ENCODE data around the gene TREML2.

The TREML2 gene

GRCh38 chr6:41177695-41178094 is 23.3 kb downstream of the TREML2 start:
- DNase-seq (ENCODE audit: extremely low read depth in 1 of 2, low read depth in 1 of 2), result no peak

DNA sequence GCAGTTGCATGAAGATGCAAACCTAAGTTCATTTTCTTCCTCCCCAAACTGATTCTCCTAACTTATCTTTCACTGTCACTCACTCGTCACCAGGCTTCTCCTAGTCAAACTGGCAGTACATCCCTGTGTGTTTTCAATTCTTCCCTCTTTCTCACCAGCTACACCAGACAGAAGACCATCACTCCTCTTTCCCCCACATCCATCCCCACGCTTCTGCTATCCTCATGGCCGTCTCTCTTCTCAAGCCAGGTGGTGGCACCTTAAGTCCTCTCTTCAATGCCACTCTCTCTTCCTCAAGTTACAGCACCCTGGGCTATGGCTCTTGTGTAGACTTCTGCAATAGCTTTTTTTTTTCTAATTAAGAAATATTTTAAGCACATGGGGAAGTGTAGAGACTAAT is 23.7 kb downstream of the TREML2 start:
- no peak for DNase-seq (ENCODE audit: extremely low read depth in 1 of 2, low read depth in 1 of 2)

DNA sequence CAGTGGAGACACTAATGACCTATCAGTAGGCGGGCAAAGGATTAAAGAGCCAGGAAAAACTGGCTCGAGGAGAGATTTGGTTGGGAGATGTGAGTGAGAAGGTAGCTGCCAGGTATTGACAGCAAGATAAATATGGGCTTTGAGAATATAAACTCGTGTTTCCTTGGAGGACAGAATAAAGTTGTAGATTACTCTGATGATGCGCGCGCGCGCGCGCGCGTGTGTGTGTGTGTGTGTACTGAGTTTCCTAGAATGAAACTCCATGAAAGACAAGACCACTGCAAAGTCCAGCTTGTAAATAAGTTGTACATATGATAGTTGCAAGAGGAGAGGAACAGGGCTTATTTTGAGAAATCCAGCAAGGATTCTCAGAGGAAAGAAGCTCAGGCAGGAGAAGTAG is 24.8 kb downstream of the TREML2 start:
- no peak for DNase-seq (ENCODE audit: extremely low read depth in 1 of 2, low read depth in 1 of 2)

DNA sequence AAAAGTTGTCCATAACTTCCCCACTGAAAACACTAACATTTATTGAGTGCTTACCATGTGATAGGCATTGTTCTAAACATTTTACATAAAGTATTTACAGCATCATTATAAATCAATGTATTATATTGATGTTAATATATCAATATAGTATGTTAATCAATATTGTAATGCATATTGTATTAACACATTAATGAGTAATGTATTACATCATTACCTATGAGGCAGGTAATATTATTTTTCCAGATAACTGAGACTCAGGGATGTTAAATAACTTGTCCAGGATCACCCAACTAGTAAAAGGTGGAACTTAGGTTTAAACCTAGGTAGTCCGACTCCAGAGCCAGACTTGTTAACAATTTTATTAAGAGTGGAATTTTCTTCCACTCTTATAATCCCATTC is 25.9 kb downstream of the TREML2 start:
- DNase-seq (ENCODE audit: extremely low read depth in 1 of 2, low read depth in 1 of 2), result no peak

DNA sequence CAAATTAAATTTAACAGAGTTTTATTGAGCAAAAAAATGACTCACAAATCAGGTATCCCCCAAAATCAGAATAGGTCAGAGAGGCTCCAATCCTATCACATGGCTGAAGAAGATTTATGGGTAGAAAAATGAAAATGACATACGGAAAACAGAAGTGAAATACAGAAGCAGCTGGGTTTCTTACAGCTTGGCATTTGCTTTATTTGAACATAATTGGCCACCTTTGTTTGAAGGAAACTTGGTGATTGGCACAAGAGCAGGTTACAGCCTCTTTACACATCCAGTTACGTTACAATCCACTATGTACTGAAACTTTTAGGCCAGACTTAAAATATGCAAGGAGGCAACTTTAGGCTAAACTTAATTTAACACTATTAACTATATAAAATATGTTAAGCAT is 26.3 kb downstream of the TREML2 start:
- DNase-seq (ENCODE audit: extremely low read depth in 1 of 2, low read depth in 1 of 2), result no peak

- DNase-seq (ENCODE audit: extremely low read depth in 1 of 2, low read depth in 1 of 2), result no peak
Measured at GRCh38 chr6:41171908-41172307, 29.0 kb downstream of the TREML2 start.

DNA sequence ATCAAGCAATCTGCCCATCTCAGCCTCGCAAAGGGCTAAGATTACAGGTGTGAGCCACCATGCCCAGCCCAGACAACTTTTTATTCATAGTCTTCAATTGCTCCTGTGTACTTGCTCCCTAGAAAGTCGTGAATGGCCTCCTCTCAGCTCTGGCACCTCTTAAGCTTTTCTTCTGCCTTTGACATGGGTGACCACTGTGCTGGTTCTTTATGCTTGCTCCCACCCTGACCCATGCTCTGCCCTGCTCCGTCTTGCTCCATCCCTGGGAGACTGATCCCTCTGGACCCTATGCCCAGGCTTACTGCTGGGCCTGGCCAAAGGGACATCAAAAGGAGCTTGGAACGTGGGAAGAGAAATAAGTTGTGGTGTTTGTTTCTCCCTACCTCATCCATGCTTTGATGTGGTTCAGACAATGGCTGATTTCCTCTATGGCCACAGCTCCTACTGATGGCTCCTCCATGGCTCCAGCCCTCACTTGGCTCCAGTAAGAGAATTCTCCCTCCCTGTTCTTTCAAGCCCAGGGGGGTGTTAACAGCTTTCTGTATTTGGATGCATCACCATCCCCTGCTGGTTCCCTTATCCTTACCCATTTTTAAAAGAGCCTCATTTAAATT is 30.3 kb downstream of the TREML2 start:
- DNase-seq (ENCODE audit: extremely low read depth in 1 of 2, low read depth in 1 of 2), result no peak

DNA sequence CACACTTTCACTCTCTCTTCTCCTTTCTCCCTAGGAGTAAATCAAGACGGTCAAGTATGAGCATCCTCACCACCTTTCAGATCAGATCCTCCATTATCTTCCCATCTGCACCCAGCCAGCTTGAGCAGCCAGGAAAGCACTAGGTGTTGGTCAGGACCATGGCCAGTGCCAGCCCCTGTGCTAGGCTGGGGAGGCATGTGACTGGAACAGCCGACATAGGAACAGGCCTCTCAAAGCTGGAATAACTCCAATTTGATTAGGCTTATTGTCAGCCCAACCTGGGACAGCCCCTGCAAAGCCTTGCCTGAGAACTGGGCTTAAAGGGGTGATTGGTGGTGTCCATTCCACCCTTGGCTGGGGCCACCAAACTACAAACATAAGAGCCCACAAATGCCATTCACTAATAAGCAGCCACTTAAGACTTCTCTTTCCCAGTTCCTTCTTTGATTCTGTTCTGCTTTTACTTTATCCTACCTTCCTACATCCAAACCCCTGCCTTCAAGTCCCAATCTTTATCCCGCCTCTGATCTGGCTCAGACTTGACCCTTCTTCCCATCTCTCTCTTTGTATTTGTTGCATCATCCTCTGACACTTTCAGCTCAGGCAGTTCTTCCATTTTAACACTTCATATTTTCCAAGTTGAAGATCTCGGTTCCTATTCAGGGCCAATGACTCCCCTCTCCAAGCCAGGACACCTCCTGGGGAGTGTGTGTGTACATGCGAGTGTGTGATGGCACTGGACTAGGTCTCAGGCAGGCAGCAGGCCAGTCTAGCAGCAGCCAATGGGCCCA is 33.6 kb downstream of the TREML2 start:
- no peak for DNase-seq (ENCODE audit: extremely low read depth in 1 of 2, low read depth in 1 of 2)

- no peak for DNase-seq (ENCODE audit: extremely low read depth in 1 of 2, low read depth in 1 of 2)
Measured at GRCh38 chr6:41164551-41165120, 36.3 kb downstream of the TREML2 start.

DNA sequence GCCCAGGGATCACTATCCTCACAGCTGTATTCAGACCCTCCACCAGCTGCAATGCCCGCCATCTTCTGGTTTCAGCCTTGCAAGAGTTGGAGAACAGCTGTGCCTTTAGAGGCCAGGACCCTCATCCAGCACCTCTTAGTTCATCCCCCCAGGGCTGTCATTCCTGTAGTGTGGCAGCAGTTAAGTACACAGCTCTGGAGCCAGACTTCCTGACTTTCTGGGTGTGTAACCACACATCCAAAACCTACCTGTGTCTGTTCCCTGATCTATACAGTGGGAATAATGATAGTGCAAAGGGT is 37.6 kb downstream of the TREML2 start:
- DNase-seq (ENCODE audit: extremely low read depth in 1 of 2, low read depth in 1 of 2), result no peak

- DNase-seq (ENCODE audit: extremely low read depth in 1 of 2, low read depth in 1 of 2), result no peak
Measured at GRCh38 chr6:41162687-41163418, 38.1 kb downstream of the TREML2 start, which contains the start of gene TREM2. Gene TREM2, minus strand, starts transcription at chr6:41163116. Its CDS starts 34 bp downstream, at chr6:41163082.

GRCh38 chr6:41161851-41162552 is 38.9 kb downstream of the TREML2 start:
- DNase-seq (ENCODE audit: extremely low read depth in 1 of 2, low read depth in 1 of 2), result no peak

GRCh38 chr6:41161380-41161779 is 39.6 kb downstream of the TREML2 start:
- no peak for DNase-seq (ENCODE audit: extremely low read depth in 1 of 2, low read depth in 1 of 2)

GRCh38 chr6:41160933-41161332 is 40.0 kb downstream of the TREML2 start:
- no peak for DNase-seq (ENCODE audit: extremely low read depth in 1 of 2, low read depth in 1 of 2)

- no peak for DNase-seq (ENCODE audit: extremely low read depth in 1 of 2, low read depth in 1 of 2)
Measured at GRCh38 chr6:41159415-41160082, 41.4 kb downstream of the TREML2 start.

GRCh38 chr6:41157323-41157722 is 43.6 kb downstream of the TREML2 start:
- DNase-seq (ENCODE audit: extremely low read depth in 1 of 2, low read depth in 1 of 2), result no peak

GRCh38 chr6:41156771-41157170 is 44.2 kb downstream of the TREML2 start:
- DNase-seq (ENCODE audit: extremely low read depth in 1 of 2, low read depth in 1 of 2), result no peak

DNA sequence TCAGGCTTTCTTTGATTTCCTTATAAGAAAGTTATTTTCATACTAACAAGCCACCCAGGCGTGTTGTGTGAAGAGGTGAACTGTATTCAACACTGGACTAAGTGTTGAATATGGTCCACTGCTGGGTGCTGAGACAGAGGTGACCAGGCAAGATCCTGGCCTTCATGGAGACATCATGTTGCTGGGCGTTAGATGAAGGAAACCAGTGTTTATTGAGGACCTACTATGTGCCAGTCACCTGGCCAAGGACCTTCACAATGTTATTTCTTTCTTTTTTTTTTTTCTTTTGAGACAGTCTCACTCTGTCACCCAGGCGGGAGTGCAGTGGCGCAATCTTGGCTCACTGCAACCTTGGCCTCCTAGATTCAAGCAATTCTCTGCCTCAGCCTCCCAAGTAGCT is 44.9 kb downstream of the TREML2 start:
- no peak for DNase-seq (ENCODE audit: extremely low read depth in 1 of 2, low read depth in 1 of 2)

DNA sequence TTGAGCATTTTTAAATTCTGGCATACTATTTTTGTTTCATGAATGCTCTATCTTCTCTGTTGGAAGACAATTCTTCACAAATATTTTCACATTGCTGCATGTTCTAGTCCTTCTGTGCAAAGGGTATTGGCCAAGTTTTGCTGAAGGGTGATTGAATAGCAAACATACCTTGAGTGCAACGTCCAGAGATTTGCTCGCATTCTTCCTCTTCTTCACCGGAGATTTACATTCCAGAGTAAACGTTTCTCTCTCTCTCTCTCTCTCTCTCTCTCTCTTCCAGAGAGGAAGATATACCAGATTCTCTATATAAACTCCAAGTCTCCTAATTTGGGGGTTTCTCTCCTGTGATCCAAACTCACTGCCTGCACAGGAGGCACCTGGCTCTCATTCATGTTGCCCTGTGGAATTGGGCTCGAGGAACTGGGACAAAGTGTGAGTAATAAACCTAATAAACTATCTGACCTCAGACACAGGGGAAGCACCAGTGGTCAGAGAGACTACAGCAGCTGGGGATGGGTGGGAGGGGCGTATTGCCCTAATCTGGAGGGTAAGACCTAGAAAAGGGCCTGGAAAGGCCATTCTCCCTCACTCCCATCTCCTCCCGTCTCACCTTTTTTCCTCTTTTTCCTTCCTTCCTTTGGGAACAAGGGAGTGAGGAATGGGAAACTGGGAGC is 45.7 kb downstream of the TREML2 start:
- DNase-seq (ENCODE audit: extremely low read depth in 1 of 2, low read depth in 1 of 2), result no peak

DNA sequence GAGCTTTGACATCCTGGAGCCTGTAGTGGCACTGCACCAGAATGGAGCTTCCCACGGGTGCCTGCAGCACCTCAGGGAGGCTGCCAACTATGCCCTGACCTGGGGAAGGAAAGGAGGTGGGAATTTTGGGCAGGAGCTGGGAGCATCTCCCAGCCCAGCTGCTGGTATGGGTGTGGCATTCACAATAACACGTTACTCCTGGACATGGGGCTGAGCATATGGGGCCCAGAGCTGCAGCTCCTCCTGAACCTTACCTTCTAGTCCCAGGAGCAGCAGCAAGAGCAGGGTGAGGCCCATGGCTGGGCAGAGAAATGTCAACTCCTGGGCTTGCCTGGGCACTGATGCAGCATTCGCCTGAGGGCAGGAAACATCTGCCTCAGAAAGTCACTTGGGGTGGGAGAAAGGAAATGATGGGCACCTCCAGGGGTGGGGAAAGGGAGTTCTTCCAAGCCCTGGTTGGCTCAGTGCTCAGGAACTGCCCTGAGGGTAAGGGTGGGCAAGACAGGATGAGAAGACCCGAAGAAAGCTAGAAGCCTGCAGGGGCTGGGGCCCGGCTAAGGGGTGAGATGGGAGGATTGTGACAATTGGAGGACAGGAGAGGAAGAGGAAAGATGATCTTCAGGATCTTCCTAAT is 46.8 kb downstream of the TREML2 start, which contains the start of gene TREML1:
TREML1 (minus strand) TSS at position 356 of the 634 bp plus-strand sequence; CDS start at position 297, 59 bp downstream.
- no peak for DNase-seq (ENCODE audit: extremely low read depth in 1 of 2, low read depth in 1 of 2)

Data from stimulated activated CD8-positive, alpha-beta memory T cell treated with anti-CD3 and anti-CD28 coated beads, Interleukin-7, amount 100 ng/mL, for 48 hours (primary cell).